K562 (cell line): ENCODE data around the gene HECW1.

Experiments
- IFI16 ChIP-seq: fragments of 250-450 bp; sonication (Bioruptor Pico); IDR thresholded peaks from 2 replicates; pipeline ENCODE4 v2.1.2; 2022; ENCODE audit warnings: mild to moderate bottlenecking, inconsistent platforms
- PKNOX1 ChIP-seq: fragments of 450-650 bp; IDR thresholded peaks from 2 replicates; pipeline ENCODE4 v1.6.1; 2016

- TF ChIP-seq PKNOX1 (no peak), IFI16 (no peak)
Observed at GRCh38 chr7:43609097-43609496, 496.6 kb downstream of the HECW1 start.
